GM18873 (cell line): ENCODE measurements around the gene CACNA1A.
"Not testable (repeated sequence)": the region's sequence is repeated elsewhere in the genome, so short reads cannot be mapped to it uniquely, and the experiment has no call there.

ENCODE experiments used
- ATAC-seq: cut with Tn5 transposase; IDR thresholded peaks from one replicate; pipeline ENCODE4 v1.9.1; 2021; ENCODE audit warnings: mild to moderate bottlenecking, moderate library complexity, moderate number of reproducible peaks; ENCODE audit not compliant: unreplicated experiment, low FRiP score

The CACNA1A gene

DNA sequence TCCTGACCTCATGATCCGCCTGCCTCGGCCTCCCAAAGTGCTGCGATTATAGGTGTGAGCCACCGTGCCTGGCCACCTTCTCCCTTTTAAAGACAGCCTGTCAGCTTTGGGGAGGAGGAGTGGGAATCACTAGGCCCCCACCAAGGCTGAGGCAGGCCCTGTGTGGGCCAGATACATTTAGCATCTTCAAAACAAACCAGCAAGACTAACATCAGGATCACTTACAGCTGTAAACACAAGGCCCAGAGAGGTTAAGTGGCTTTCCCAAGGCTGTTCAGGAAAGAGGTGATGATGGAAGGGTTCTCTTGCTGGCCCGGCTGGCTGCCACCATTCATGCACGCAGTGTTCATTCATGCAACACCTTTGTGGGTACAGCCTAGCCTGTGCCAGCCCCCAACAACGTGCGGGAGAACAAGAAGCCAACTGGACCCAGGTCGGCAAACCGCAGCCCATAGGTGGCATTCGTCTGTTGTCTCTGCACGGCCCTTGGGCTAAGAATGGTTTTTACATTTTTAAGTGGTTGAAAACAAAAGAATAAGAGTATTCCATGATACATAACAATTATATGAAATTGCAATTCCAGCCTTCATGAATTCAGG, 333.0 kb downstream of the CACNA1A start:
- no peak for ATAC-seq

DNA sequence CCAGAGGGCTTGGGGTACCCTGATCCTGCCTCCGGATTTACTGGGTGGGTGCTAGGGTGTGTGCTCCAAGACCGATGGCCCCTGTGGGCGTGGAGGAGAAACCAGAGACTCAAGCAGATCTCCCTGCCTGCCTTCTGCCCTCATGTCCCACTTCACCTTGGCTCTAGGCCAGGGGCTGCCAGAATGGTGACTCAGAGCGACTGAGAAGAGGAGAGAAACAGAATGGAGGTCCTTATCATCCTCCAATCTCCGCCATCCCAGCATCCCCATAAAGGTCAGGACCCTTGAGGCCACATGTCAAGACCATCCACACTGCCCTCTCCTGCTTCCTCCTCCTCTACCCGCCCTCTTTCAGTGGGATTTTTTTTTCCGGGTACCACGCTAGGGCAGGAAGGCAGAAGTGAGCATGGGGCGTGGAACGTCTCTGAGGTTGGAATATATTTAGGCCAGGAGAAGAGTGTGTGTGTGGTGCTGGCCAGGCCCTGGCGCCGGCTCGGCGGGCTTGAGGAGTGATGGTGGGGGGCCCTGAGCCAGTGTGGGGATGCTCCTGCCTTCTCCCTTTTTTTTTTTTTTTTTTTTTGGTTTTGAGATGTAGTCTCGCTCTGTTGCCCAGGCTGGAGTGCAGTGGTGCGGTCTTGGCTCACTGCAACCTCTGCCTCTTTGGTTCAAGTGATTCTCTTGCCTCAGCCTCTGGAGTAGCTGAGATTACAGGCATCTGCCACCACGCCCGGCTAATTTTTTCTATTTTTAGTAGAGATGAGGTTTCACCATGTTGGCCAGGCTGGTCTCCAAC, 333.7 kb downstream of the CACNA1A start:
- no peak for ATAC-seq

DNA sequence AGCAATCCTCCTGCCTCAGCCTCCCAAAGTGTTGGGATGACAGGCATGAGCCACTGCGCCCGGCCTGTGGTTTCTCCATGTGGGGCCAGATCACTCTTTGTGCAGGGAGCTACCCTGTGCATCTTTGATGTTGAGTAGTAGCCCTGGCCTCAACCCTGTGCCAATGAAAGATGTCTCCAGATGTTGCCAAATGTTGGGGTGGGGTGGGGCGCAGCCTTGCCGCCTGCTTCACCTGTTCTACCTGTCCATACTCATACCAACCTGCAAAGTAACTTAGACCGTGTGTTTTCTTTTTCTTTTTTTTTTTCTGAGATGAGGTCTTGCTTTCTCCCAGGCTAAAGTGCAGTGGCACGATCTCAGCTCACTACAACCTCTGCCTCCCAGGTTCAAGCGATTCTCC, 335.1 kb downstream of the CACNA1A start:
- no peak for ATAC-seq

DNA sequence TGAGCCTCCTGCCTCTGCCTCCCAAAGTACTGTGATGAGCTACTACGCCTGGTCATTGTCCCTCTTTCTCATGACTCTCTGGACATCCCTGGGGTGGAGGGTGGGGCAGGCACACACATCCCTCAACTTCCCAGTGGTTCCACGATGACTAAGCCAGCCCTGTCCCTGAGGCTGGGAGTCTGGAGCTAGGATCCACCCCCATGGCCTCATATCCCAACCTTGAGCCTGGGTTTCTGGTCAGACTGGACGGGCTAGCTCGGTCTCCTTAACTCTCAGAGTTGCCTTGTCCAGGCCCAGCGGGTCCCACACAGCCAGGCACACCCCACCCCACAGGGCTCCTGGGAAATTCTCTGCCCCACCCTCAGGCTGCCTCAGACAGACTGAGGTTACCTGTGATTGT, 336.5 kb downstream of the CACNA1A start:
- no peak for ATAC-seq

DNA sequence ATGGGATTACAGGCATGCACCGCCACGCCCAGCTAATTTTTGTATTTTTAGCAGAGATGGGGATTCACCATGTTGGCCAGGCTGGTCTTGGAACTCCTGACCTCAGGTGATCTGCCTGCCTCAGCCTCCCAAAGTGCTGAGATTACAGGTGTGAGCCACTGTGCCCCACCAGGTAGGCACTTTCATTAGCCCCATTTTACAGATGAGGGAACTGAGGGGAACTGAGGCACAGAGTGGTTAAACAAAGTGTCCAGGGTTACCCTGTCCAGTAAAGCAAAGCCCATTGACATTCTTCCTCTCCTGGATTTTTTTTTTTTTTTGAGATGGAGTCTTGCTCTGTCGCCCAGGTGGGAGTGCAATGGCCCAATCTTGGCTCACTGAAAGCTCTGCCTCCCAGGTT, 340.1 kb downstream of the CACNA1A start:
- not testable (repeated sequence) for ATAC-seq

DNA sequence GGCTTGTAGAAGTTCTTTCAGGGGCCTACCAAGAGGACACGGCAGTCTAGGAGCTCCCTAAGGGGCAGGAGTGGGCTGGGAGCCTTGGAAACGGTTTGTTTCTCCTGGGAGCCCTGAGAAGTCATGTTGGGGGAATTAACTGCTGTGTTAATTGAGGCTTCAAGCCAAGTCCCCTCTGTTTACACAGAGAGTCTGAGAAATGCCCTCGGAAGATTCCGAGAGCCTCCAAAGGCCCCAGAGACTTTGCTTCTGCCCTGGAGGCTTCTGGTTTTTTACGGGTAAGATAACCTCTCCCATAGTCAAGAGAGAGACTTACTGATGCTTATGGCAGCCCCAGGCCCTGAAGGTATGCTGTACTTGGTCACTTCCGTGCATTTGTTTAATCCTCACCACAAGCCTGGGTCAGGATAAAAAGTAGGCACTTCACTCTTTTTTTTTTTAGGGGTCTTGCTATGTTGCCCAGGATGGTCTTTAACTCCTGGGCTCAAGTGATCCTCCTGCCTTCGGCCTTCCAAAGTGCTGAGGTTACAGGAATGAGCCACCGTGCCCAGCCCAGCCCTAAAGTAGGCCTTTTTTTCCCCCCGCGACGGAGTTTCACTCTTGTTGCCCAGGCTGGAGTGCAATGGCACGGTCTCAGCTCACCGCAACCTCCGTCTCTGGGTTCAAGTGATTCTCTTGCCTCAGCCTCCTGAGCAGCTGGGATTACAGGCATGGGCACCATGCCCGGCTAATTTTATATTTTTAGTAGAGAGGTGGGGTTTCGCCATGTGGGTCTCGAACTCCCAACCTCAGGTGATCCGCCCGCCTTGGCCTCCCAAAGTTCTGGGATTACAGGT, 340.9 kb downstream of the CACNA1A start:
- no peak for ATAC-seq

DNA sequence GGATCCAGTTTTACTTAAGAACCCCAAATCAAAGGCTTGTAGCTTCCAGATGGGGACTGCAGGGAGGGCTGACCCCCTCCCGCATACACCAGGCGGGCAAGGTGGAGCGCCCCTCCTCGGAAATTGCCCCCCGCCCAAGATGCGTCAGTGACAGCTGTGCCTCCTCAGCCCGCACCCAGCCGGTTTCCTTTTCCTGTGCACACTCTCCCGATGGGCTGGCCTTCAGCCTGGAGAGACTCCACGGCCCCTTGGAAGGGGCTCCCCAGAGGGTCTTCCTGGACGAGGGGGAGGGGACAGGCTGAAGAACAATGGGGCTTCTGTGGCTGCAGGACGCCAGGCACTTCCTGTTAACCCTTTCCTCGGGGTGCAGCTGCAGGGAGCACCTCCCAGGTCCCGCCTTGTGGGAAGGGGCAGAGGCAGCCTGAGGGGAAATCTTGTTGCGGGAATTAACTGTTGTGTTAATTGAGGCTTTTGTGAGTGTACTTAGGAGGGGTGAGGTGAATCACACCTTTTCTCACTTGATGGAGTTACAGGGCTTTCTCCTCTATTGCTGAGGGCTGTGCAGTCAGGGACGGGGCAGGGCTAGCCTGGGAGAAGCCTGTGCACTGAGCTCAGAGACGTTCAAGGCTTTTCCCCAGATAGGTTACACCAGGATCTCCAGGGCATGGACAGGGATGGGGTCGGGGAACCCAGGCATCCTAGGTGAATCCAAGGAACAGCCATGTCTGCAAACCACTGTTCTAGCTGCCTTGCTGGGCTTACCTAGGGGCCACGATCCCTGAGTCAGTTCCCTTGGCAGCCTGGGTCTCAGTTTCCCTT, 341.7 kb downstream of the CACNA1A start:
- ATAC-seq: no peak

DNA sequence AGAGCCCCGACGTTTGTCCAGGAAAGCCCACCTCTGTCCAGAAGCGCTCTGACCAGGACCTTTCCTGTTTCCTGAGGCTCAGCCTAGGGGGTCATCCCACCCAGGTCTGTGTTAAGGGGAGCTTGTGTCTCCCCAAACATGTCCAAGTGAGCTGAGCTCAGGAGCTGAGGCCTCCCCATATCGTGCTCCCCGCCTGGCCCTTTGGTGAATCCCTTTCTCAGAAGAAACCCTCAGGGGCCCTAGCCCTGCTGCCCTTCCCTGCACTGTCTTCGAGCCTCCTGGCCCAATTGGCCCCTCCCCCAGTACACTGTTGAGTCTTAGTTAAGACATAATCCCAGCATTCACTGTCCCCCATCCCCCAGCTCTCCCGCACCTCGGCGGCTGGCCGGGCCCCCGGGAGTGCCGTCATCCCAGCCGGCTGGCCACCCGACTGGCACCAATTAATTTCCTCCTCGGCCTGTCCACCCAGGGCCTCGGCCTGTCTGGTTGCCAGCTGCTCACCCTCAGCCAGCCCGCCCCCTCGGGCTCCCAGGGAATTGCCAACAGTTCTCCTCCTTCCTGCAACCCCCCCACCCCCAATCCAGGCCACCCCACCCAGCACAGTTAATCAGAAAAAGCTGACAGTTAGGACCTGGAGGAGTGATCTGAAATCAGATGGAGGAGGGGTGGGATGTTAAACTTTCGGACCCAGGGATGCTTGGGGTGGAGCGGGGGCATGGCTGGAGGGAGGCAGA, 342.5 kb downstream of the CACNA1A start:
- no peak for ATAC-seq

DNA sequence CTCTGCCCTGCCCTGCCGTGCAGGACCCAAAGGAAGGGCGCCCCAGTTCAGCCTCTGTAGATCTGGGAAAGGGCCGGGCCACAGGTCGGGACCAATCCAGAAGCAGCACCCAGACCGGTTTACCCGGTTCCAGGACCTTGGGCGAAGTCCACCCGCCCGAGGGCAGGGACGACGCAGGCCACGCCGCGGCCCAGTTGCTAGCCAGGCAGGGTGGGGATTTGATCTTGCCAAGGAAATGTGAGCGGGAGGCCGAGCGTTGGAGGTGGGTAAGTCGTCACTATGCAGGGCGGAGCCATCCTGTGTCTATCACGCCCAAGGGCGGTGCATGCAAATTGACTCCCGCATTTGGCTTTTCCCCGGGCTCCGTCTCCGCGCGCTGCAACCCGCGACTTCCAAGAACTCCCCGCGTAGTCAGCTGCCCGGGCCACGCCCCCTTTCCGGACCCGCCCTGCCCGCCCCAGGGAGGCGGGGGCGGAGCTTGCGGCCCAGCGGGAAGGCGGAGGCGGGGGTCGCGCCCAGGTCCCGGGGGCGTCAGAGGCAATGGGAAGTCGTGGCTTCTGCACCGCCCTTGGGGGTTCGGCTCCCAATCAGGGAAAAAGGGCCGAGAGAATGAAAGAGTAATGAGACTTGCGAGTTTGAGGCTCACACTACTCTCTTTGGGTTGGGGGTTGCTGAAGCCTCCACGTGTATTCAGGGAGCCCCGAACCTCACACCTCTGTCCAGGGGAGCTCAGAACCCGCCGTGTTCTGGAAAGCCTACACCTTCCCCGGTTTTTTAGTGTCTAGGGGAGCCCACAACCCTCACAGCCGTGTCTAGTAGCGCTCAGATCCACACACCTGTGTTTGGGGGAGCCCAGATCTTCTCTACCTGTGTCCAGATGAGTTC, 343.3 kb downstream of the CACNA1A start:
- peak; percentile 58 for ATAC-seq

DNA sequence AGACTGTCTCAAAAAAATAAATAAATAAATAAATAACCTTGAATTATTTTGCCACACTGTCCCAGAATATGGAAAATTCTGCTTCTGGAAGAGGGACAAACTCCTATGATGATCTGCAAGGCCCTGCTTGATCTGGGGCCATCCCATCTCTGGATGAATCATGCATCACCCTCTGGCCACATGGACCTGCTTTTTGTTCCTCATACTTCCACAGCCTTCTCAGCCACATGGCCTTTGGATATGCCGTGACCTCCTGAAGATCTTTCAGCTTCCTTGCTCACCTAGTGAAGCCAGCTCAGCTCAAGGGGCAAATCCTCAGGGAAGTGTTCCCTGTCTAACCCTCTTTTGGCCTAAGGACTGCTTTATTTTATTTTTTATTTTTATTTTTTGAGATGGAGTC, 345.7 kb downstream of the CACNA1A start:
- no peak for ATAC-seq

DNA sequence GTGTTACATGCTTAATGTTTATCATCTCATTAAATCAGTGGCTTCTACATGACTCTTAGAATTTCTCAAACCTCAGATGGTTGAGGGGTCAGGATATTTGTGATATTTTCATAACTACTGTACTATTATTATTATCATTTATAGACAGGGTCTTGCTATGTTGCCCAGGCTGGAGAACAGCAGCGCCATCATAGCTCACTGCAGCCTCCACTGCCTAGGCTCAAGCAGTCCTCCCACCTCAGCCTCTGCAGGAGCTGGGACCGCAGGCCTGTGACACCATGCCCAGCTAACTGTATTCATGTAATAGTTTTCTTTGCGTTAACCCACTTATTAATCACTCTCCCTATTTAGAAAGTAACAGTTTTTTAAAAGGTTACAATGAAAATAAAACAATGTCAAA, 346.6 kb downstream of the CACNA1A start:
- no peak for ATAC-seq
